Measurements from ENCODE around the gene TNFAIP2. TPM values are rescaled to one million over a fixed set of nuclear protein-coding genes. Genes with fewer than 3 reads are reported as not detected.
A peak's percentile ranks its signal among the peaks of the same experiment; 100 is the strongest.

The TNFAIP2 gene
- total RNA-seq, 1 donor from 2014 or later = 4.3 TPM

- Mint-ChIP-seq H3K36me3 (ENCODE audit: unreplicated experiment) (no peaks in the 10 kb centered on the region), H3K27ac (ENCODE audit: unreplicated experiment) (no peak overlapping the region), H3K4me3 (ENCODE audit: unreplicated experiment) (peak overlapping the region; percentile 13), H3K4me1 (ENCODE audit: low read depth, unreplicated experiment) (peaks cover 2% of the 10 kb centered on the region), H3K9me3 (ENCODE audit: unreplicated experiment) (no peaks in the 10 kb centered on the region), H3K27me3 (ENCODE audit: unreplicated experiment) (peaks cover 4% of the 10 kb centered on the region)
- TF ChIP-seq CTCF (IDR thresholded peaks at IDR 0.05; ENCODE audit: partially characterized antibody, unreplicated experiment) = no peak
- no peak for DNase-seq
Measured at GRCh38 chr14:103090481-103091020, 32.7 kb upstream of the TNFAIP2 start.

- no peaks in the 10 kb centered on the region for H3K9me3 Mint-ChIP-seq (ENCODE audit: unreplicated experiment)
- H3K4me3 Mint-ChIP-seq (ENCODE audit: unreplicated experiment) = peak overlapping the region; percentile 13
- H3K4me1 Mint-ChIP-seq (ENCODE audit: low read depth, unreplicated experiment) = peaks cover 2% of the 10 kb centered on the region
- no peak overlapping the region for H3K27ac Mint-ChIP-seq (ENCODE audit: unreplicated experiment)
- no peak for DNase-seq
- peaks cover 4% of the 10 kb centered on the region for H3K27me3 Mint-ChIP-seq (ENCODE audit: unreplicated experiment)
- TF ChIP-seq CTCF (IDR thresholded peaks at IDR 0.05; ENCODE audit: partially characterized antibody, unreplicated experiment) = no peak
- H3K36me3 Mint-ChIP-seq (ENCODE audit: unreplicated experiment) = no peaks in the 10 kb centered on the region
Measured at GRCh38 chr14:103091041-103091882, 32.0 kb upstream of the TNFAIP2 start.

GRCh38 chr14:103091883-103092222 lies 31.4 kb upstream of the TNFAIP2 start:
- Mint-ChIP-seq H3K4me1 (ENCODE audit: low read depth, unreplicated experiment) (peaks cover 2% of the 10 kb centered on the region), H3K36me3 (ENCODE audit: unreplicated experiment) (no peaks in the 10 kb centered on the region), H3K9me3 (ENCODE audit: unreplicated experiment) (no peaks in the 10 kb centered on the region), H3K4me3 (ENCODE audit: unreplicated experiment) (no peak overlapping the region), H3K27me3 (ENCODE audit: unreplicated experiment) (peaks cover 4% of the 10 kb centered on the region), H3K27ac (ENCODE audit: unreplicated experiment) (no peak overlapping the region)
- no peak for TF ChIP-seq CTCF (IDR thresholded peaks at IDR 0.05; ENCODE audit: partially characterized antibody, unreplicated experiment)
- no peak for DNase-seq

- Mint-ChIP-seq H3K36me3 (ENCODE audit: unreplicated experiment) (no peaks in the 10 kb centered on the region), H3K4me3 (ENCODE audit: unreplicated experiment) (no peak overlapping the region), H3K9me3 (ENCODE audit: unreplicated experiment) (no peaks in the 10 kb centered on the region), H3K27ac (ENCODE audit: unreplicated experiment) (no peak overlapping the region), H3K27me3 (ENCODE audit: unreplicated experiment) (peaks cover 5% of the 10 kb centered on the region), H3K4me1 (ENCODE audit: low read depth, unreplicated experiment) (no peaks in the 10 kb centered on the region)
- no peak for TF ChIP-seq CTCF (IDR thresholded peaks at IDR 0.05; ENCODE audit: partially characterized antibody, unreplicated experiment)
- DNase-seq = no peak
Measured at GRCh38 chr14:103093856-103094405, 29.3 kb upstream of the TNFAIP2 start.
